PC-9 (cell line): ENCODE measurements around the gene MAGI1. TPM values are rescaled to one million over a fixed set of nuclear protein-coding genes. Genes with fewer than 3 reads are reported as not detected.

Source experiments
- Bru-seq: library from RNA; stranded (reverse); fragments of 400-500 nt; gene quantifications from one replicate; lab custom pipeline; 2021; lab: Mats Ljungman, UMichigan
- BruChase-seq, 2 experiments: library from RNA; stranded (reverse); fragments of 400-500 nt; gene quantifications; one replicate each; lab custom pipeline; 2021; lab: Mats Ljungman, UMichigan
- BruUV-seq: library from RNA; stranded (reverse); fragments of 400-500 nt; replicated peaks from 2 replicates; lab custom pipeline; 2021; lab: Mats Ljungman, UMichigan
- CTCF ChIA-PET: fragments of 300-600 bp; sonication (Branson Sonifier 250); formaldehyde crosslinking; loops from one replicate; lab custom pipeline; 2022; ENCODE audit warnings: antibody characterized with exemption; lab: Charles Lee
- POLR2A ChIA-PET: fragments of 300-600 bp; sonication (Branson Sonifier 250); formaldehyde crosslinking; loops from one replicate; lab custom pipeline; 2022; ENCODE audit warnings: antibody characterized with exemption; ENCODE audit not compliant: unreplicated experiment; lab: Charles Lee
- DNase-seq, 2 experiments: peaks; one replicate each; pipeline versions ENCODE4 v3.0.0 to v3.0.0-alpha.2; 2015 to 2022; ENCODE audit warnings: mixed read lengths in 1 of 2
- H2AFZ ChIP-seq: fragments of 200-600 bp; sonication (generic); 2 replicates; pipeline ENCODE4 v1.8.1; 2017; ENCODE audit warnings: antibody characterized with exemption
- H3F3A ChIP-seq: fragments of 200-600 bp; sonication (generic); 2 replicates; pipeline ENCODE4 v1.8.1; 2017; ENCODE audit warnings: antibody characterized with exemption, mild to moderate bottlenecking, low read depth; ENCODE audit not compliant: insufficient read depth
- H3K27ac ChIP-seq: fragments of 200-600 bp; sonication (generic); 2 replicates; pipeline ENCODE4 v1.6.1; 2016; ENCODE audit warnings: mixed run types
- H3K27me3 ChIP-seq: fragments of 200-600 bp; sonication (generic); 2 replicates; pipeline ENCODE4 v1.6.1; 2016; ENCODE audit warnings: low read depth, mixed run types; ENCODE audit not compliant: insufficient read depth
- H3K36me3 ChIP-seq: fragments of 200-600 bp; sonication (generic); 2 replicates; pipeline ENCODE4 v1.6.1; 2016; ENCODE audit warnings: low read depth, mixed run types
- H3K4me1 ChIP-seq: fragments of 200-600 bp; sonication (generic); replicated peaks from 2 replicates; pipeline ENCODE4 v1.6.1; 2016; ENCODE audit warnings: mixed run types; ENCODE audit not compliant: insufficient read depth
- H3K4me2 ChIP-seq: fragments of 200-600 bp; sonication (generic); 2 replicates; pipeline ENCODE4 v1.6.1; 2017; ENCODE audit warnings: mixed run types
- H3K4me3 ChIP-seq: fragments of 200-600 bp; sonication (generic); 2 replicates; pipeline ENCODE4 v1.6.1; 2016; ENCODE audit warnings: mixed run types
- H3K79me2 ChIP-seq: fragments of 200-600 bp; sonication (generic); 2 replicates; pipeline ENCODE4 v1.6.1; 2017; ENCODE audit warnings: low read depth, mixed run types
- H3K9me2 ChIP-seq: fragments of 200-600 bp; sonication (generic); 2 replicates; pipeline ENCODE4 v1.8.1; 2017; ENCODE audit warnings: mild to moderate bottlenecking; ENCODE audit not compliant: insufficient read depth
- H3K9me3 ChIP-seq: fragments of 200-600 bp; sonication (generic); 2 replicates; pipeline ENCODE4 v1.8.1; 2016; ENCODE audit warnings: low read depth; ENCODE audit not compliant: insufficient read depth
- H4K20me1 ChIP-seq: fragments of 200-600 bp; sonication (generic); 2 replicates; pipeline ENCODE4 v1.8.1; 2017; ENCODE audit not compliant: insufficient read depth
- EZH2 ChIP-seq: fragments of 200-600 bp; sonication (generic); IDR thresholded peaks from 2 replicates; pipeline ENCODE4 v1.8.0; 2017; ENCODE audit warnings: antibody characterized with exemption, low read depth
- intact Hi-C: fragments of 100-400 bp; cut with micrococcal nuclease; formaldehyde crosslinking; loops from one replicate; pipeline ENCODE4 v1.10.0; 2022; ENCODE audit not compliant: unreplicated experiment
- long read RNA-seq: library from polyadenylated mRNA; stranded (forward); transcript quantifications from one replicate; pipeline ENCODE4 v2.0.0, GENCODE V29; 2022
- total RNA-seq: library from RNA; stranded (reverse); gene quantifications from 2 replicates; pipeline ENCODE4 v1.2.3, GENCODE V29; 2021
- TF ChIP-seq, protein P1 (sequence below): fragments of 200-600 bp; sonication (generic); conservative IDR thresholded peaks from 2 replicates; pipeline ENCODE4 v1.6.1; 2017; ENCODE audit warnings: mixed run types, antibody characterized with exemption, mild to moderate bottlenecking, moderate library complexity

MAGI1 gene
- total RNA-seq: 23.3 and 24.1 TPM in 2 replicates
- percentile 72 among the genes with signal in this experiment for Bru-seq, nascent RNA
- BruChase-seq, experiment 1, labeled RNA remaining after a 2-hour chase: percentile 79 among the genes with signal in this experiment
- BruChase-seq, experiment 2, labeled RNA remaining after a 6-hour chase: percentile 58 among the genes with signal in this experiment
- long read RNA-seq, partial matches to known transcripts: 1 of 7 reads
- long read RNA-seq, other reads (novel, unspliced or antisense): 6 of 7 reads

DNA sequence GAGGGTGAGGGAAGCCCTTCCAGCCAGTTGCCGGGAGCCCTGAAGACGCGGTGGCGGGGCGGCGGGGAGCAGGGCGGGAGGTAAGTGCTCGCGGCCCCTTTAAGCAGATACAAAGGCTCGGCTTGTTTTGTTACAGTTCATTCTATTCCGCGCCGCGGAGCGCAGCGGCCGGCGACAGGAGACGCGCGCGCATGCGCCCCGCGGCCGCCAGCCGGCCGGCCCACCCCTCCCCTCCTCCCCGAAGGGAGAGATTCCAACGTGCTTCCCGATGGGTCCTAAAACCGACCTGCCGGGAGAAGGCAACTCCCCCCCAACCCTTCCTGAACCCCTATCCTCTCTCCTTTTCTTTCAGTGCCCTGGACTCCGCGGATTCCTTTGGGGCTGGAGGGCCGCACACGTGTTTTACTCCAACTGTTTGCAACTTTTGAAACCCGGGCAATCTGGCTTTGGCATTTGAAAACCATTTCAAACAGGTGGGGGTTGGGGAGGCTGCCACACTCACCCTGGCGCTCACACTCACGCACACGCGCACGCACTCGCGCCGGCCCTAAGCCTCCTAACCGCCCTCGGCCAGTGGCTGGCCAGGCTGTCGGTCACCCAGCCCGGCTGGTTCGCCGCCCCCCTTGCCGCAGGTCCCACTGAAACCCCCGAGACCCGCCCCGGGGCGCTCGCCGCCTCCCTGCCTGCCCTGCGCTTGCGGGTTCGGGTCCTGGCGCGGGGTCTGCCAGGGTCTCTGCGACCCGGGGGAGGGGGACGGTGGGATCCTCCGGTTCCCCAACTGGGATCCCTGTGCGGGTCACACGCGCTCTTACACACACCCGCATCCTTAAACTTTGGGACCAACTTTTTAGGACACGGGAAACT is at the start of gene MAGI1:
Gene MAGI1 (minus strand): TSS at position 193 of the 864 bp plus-strand sequence. CDS start 610 bp downstream, outside the sequence.
- no peaks in the 10 kb centered on the region for H3K36me3 ChIP-seq
- H2AFZ ChIP-seq: peak within 1 kb of the TSS; percentile 94
- POLR2A ChIA-PET: no interaction called here
- H3F3A ChIP-seq: 0 out of 2 replicates have a peak, but pooled peaks cover 3% of the 10 kb centered on the region
- DNase-seq: peak; percentile 75 to 94
- no peaks in the 10 kb centered on the region for H4K20me1 ChIP-seq
- no peaks in the 10 kb centered on the region for H3K9me2 ChIP-seq
- no peaks in the 10 kb centered on the region for H3K9me3 ChIP-seq
- peak within 1 kb of the TSS; percentile 77 for H3K27ac ChIP-seq
- H3K4me2 ChIP-seq: peak within 1 kb of the TSS; percentile 80
- intact Hi-C loops: loop anchor here (1.0 to 5.0 kb wide), 6 partner anchors 42 to 254 kb away; no protein-coding TSS in a partner anchor
- peaks cover 44% of the 10 kb centered on the region for H3K79me2 ChIP-seq
- H3K27me3 ChIP-seq: no peaks in the 10 kb centered on the region
- CTCF ChIA-PET: no interaction called here
- H3K4me1 ChIP-seq: peaks cover 28% of the 10 kb centered on the region
- H3K4me3 ChIP-seq: peak within 1 kb of the TSS; percentile 82
- TF ChIP-seq, protein P1, sequence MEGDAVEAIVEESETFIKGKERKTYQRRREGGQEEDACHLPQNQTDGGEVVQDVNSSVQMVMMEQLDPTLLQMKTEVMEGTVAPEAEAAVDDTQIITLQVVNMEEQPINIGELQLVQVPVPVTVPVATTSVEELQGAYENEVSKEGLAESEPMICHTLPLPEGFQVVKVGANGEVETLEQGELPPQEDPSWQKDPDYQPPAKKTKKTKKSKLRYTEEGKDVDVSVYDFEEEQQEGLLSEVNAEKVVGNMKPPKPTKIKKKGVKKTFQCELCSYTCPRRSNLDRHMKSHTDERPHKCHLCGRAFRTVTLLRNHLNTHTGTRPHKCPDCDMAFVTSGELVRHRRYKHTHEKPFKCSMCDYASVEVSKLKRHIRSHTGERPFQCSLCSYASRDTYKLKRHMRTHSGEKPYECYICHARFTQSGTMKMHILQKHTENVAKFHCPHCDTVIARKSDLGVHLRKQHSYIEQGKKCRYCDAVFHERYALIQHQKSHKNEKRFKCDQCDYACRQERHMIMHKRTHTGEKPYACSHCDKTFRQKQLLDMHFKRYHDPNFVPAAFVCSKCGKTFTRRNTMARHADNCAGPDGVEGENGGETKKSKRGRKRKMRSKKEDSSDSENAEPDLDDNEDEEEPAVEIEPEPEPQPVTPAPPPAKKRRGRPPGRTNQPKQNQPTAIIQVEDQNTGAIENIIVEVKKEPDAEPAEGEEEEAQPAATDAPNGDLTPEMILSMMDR: no peak
- TF ChIP-seq EZH2: no peak
- BruUV-seq: TSS peak; percentile 65

DNA sequence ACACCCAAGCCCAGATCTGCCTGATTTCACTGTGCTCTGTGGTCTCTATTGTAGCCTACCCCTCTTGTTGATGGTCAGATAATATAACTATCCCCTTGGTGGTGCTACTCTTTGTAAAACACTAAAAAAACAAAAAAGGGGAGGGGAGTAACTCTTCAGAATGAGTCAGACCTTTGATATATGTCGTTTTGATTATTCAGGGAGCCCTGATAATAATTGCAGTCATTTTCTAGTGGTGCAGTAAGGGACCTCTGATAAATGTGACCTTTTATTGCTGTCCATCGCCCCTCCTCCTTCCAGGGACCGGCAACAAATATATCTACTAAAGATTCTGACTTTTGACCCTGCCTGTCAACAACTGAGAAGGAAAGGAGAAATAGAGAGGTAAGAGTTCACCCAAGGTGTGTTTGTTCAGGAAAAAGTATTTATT is 45.1 kb upstream of the MAGI1 start:
- no TSS peak for BruUV-seq
- Histone ChIP-seq H4K20me1 (no peaks in the 10 kb centered on the region), H3K79me2 (no peaks in the 10 kb centered on the region), H2AFZ (no peak overlapping the region), H3F3A (no peaks in the 10 kb centered on the region), H3K27me3 (no peaks in the 10 kb centered on the region), H3K4me1 (no peaks in the 10 kb centered on the region; the same call in 1 of the 2 replicates), H3K9me2 (no peaks in the 10 kb centered on the region), H3K9me3 (no peaks in the 10 kb centered on the region), H3K4me2 (no peak overlapping the region), H3K36me3 (no peaks in the 10 kb centered on the region), H3K27ac (no peak overlapping the region), H3K4me3 (no peak overlapping the region)
- CTCF ChIA-PET: interaction anchor here (0.7 kb wide), 1 partner anchor 1395 kb away, joined by 5 read pairs; no protein-coding TSS in a partner anchor
- TF ChIP-seq EZH2: no peak
- TF ChIP-seq, protein P1: no peak
- no peak for DNase-seq
- intact Hi-C loops: no loop called here
- POLR2A ChIA-PET: no interaction called here

DNA sequence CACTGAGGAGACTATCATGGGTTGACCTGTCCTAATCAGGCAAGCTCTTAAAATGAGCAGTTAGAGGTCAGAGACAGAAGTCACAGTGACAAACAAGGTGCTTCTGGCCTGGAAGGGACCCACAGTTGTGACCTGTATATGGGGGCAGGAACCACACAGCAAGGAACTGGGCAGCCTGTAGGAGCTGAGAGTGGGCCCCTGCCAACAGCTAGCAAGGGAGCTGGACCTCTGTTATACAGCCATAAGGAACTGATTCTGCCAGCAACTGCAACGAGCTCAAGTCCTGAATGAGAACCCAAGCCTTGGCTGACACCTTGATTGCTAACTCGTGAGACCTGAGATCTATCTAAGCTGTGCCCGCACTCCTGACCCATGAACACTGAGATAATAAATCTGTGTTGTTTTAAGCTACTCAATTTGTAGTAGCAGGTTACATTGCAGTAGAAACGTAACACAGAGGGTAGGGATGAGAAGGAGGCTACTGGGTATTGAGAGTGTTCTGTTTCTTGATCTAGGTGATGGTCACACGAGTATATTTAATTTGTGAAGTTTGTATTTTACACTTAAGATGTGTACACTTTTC is 44.5 kb upstream of the MAGI1 start:
- H3K9me3 ChIP-seq: no peaks in the 10 kb centered on the region
- no peaks in the 10 kb centered on the region for H3K9me2 ChIP-seq
- intact Hi-C loops: no loop called here
- TF ChIP-seq, protein P1: no peak
- no peak for TF ChIP-seq EZH2
- H3K79me2 ChIP-seq: no peaks in the 10 kb centered on the region
- no peak for DNase-seq
- no peaks in the 10 kb centered on the region for H3K36me3 ChIP-seq
- H3K27me3 ChIP-seq: no peaks in the 10 kb centered on the region
- BruUV-seq: no TSS peak
- no peaks in the 10 kb centered on the region for H3F3A ChIP-seq
- ChIA-PET CTCF (no interaction called here), POLR2A (no interaction called here)
- no peak overlapping the region for H3K27ac ChIP-seq
- H3K4me1 ChIP-seq: no peaks in the 10 kb centered on the region; the same call in 1 of the 2 replicates
- no peak overlapping the region for H3K4me3 ChIP-seq
- no peak overlapping the region for H2AFZ ChIP-seq
- no peak overlapping the region for H3K4me2 ChIP-seq
- no peaks in the 10 kb centered on the region for H4K20me1 ChIP-seq
